ENCODE measurements around the gene COL8A2.

COL8A2 gene

DNA sequence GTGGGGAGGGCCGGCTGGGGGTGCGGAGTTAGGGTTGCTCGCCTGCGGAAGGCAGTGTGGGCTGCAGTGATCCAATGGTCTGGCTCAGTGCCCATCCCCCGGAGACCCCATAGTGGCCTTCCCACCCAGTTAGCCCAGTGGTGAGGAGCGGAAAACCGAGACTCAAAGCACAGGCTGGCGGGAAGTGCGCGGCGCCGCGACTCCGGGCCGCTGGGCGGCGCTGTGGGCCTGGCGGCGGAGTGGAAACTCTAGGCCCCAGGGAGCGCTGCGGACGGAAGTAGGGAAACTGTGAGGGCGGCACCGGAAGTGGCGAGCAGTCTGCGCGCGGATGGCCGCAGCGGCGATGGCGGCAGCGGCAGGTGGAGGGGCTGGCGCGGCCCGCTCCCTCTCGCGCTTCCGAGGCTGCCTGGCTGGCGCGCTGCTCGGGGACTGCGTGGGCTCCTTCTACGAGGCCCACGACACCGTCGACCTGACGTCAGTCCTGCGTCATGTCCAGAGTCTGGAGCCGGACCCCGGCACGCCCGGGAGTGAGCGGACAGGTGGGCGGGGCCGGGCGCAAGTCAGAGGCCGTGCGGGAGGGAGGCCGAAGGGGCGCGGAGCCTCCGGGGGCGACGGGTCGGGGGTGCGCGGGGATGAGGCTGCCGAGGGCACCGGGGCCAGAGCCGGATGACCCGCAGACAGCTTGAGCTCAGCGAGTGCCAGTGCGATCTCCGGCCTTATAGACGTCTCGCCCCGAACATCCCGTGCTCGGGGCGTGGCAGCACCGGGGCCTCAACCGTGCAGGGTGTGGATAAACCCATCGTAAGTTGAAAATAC is 36.2 kb downstream of the COL8A2 start, which contains the start of gene ADPRS:
Gene ADPRS, plus strand, starts transcription at position 316 of the 816 bp plus-strand sequence. Its CDS starts 13 bp downstream, at position 329.
- DNase-seq = peak; percentile 81

GRCh38 chr1:36088265-36088576 is 36.8 kb downstream of the COL8A2 start:
- DNase-seq = no peak

DNA sequence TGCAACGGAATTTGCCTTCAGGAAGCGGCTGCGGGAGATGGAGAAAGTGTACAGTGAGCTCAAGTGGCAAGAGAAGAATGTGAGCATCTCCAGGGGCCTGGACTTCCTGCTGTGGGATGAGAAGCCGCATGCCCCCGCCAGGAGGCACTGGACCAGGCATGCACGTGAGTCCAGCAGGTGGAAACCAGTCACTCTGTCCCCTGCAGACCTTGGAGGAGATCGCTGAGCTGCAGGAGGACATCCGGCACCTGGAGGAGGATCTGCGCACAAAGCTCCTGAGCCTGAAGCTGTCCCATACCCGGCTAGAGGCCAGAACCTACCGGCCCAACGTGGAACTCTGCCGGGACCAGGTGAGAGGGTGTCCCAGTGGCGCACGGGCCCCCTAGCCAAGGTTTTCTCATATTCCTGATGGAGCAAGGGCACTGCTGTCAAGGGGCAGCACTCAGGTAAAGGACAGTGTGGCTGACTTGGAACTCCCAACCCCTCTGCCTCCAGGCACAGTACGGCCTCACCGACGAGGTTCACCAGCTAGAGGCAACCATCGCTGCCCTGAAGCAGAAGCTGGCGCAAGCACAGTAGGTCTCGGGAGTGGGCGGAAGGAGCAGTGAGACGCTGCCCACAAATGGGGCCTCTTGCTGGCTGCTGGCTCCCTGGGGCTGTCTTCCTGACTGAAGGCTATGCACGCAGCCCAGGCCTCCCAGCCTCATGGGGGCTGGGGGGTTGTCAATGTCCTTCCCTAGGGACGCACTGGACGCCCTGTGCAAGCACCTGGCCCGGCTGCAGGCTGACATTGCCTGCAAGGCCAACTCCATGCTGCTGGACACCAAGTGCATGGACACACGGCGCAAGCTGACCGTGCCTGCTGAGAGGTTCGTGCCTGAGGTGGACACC is 37.5 kb downstream of the COL8A2 start:
- DNase-seq = no peak

DNA sequence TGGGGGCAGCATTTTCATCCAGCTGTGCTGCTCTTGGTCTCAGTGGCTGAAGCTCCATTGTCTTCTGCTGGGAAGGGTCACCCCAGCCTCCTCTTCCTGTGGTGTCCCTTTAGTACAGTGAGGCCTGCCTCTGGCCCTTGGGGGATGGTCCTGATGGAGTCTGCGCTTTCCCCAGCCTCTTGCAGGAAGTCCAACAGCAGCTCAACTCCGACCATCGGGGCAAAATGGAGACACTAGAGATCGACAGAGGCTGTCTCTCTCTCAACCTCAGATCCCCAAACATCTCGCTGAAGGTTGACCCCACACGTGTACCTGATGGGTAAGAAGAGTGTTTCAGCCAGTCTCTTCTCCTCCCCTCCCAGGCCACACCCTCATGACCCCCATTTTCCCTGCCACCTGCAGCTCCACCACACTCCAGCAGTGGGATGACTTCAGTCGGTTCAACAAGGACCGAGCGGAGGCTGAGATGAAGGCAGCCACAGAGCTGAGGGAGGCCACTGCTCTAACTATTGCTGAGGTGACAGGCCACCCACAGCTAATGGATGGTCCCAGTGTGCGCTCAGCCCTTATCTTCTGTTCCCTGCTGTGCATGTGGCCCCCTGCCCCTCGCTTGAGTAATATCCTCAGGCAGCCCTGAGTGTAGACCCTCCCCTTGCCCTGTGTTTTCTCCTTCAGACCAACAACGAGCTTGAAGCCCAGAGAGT is 38.3 kb downstream of the COL8A2 start:
- DNase-seq = no peak

GRCh38 chr1:36085686-36086526 is 39.1 kb downstream of the COL8A2 start:
- no peak for DNase-seq

DNA sequence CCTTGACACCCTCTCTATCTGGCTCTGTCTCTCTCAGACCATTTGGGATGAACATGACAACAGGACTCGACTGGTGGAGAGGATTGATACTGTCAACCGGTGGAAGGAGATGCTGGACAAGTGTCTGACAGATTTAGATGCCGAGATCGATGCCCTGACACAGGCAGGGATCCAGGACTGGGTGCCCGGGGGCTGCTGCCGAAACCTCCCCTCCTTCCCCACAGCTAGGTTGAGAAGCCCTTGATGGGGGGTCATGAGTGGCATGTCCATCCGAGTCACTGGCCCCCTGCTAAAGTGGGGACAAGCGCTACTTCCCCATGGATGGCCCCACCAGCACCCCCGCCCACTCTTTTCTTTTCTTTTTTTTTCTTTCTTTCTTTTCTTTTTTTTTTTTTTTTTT is 39.9 kb downstream of the COL8A2 start:
- DNase-seq = no peak

GRCh38 chr1:36084497-36085115 is 40.4 kb downstream of the COL8A2 start:
- no peak for DNase-seq

- DNase-seq = no peak
These were observed 41.2 kb downstream of the COL8A2 start, which contains the start of gene TEKT2 for GRCh38 chr1:36083635-36084496. Gene TEKT2 (plus strand): TSS chr1:36084094. CDS start chr1:36084922, 828 bp downstream.

GRCh38 chr1:36083219-36083618 is 41.8 kb downstream of the COL8A2 start:
- DNase-seq = no peak

GRCh38 chr1:36081926-36082485 is 43.0 kb downstream of the COL8A2 start:
- DNase-seq = no peak

- no peak for DNase-seq
These were observed 44.2 kb downstream of the COL8A2 start for GRCh38 chr1:36080801-36081200.

DNA sequence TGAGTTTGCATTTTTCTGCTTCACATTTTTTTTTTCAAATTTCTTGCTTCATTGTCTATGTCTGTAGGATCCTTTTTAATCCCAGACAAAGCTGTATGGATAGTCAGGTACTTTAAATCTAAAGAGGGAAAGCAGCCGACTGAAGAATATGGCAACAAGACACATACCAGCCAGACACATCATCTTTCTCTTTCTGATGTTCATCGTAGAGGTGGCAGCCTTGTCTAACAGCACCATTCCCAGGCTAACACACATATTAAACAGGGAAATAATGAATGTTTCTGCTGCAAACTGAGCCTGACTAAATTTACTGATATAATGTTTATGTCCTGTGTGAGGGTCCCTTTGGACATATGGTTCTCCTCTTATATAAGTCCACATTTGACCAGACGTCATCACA is 44.8 kb downstream of the COL8A2 start:
- DNase-seq = no peak

- DNase-seq = no peak
These were observed 47.9 kb downstream of the COL8A2 start for GRCh38 chr1:36076979-36077573.

DNA sequence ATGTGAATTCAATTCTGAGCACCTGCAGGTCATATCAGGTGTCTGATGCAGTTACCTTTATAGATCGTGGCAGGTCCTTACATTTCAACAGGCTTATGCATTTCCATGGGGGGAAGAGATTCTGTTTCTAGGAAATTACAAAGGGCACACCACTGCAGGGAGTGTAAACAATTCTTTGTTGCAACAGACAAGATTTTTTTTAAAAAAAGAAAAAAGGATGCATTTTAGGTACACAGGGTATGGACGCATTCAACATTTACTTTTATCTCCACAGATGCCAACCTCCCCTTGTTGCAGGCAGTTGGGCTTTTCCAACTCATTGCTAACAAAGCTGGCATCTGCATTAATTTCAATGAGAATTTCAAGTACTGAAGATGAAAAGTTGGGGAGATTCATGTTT is 54.7 kb downstream of the COL8A2 start:
- DNase-seq = no peak

- DNase-seq = no peak
These were observed 56.2 kb downstream of the COL8A2 start for GRCh38 chr1:36068866-36069265.

DNA sequence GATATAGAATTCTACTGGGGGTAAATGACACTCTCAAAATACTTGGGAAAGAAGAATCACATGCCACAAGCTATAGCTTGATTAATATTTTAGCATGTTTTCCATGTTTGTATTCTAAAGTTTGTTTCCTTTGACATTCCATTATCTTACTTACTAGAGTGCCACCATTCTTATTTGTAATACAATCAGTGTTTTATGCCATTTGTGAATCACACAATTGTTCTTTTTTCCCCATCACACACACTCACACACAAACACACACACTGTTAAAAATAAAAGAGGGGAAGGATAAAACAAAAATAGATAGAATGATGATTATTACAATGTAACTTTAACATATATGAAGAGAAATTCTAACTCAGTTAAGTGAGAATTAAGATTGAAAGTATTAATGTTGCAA is 57.2 kb downstream of the COL8A2 start:
- DNase-seq = no peak

DNA sequence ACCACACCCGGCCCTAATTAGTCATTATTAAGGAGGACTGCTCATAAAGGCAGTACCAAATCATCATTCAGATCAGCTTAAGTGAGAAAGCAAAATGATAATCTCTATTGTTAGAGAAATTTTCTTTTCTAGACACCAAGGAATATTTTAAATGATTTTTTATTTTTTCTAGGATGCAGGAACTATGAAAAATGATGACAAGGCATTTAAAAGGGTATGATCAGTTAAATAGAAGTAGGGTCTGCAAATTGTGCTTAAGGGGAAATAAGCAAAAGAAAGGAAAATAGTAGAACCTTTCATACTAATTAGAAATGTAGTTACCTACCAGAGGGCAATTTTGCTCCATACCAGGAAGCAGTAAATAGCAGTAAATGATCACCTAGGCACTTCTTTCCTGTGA is 62.7 kb downstream of the COL8A2 start:
- no peak for DNase-seq

DNA sequence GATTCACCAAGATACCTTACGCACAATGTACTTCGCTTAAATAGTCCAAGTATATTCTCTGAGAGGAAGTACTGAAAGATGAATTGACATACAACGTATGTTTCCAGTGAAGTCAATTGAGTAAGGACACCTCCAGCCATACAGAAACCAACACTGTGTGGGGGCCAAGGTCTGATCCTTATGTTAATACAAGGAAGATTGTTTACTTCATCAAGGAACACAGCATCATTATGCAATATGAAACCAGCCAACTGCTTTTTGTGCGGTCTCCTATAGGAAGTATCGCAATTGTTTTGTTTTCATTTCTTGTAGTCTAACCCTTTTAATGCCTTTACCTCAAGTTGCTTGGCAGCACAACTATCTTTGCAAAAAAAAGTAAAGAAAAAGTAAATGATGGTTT is 69.3 kb downstream of the COL8A2 start:
- no peak for DNase-seq

GRCh38 chr1:36053978-36054377 is 71.0 kb downstream of the COL8A2 start:
- no peak for DNase-seq

GRCh38 chr1:36051821-36052220 is 73.2 kb downstream of the COL8A2 start:
- DNase-seq = no peak

Measured in effector CD8-positive, alpha-beta T cell (primary cell).